Inflammatory macrophage (primary cell): ENCODE results near the gene MIB2.
"Not testable (repeated sequence)": the region's sequence is repeated elsewhere in the genome, so short reads cannot be mapped to it uniquely, and the experiment has no call there.

ENCODE experiments used
- DNase-seq, 2 donors: peaks; one replicate each; pipeline ENCODE4 v3.0.0-alpha.2; 2020 to 2022

Gene MIB2

GRCh38 chr1:1627829-1628753 is 12.8 kb downstream of the MIB2 start:
- no peak for DNase-seq

GRCh38 chr1:1628754-1629429 is 13.6 kb downstream of the MIB2 start:
- no peak for DNase-seq

- DNase-seq: no peak
These were observed 14.3 kb downstream of the MIB2 start for GRCh38 chr1:1629430-1630190.

GRCh38 chr1:1630191-1630964 is 15.1 kb downstream of the MIB2 start:
- DNase-seq: peak; percentile 54 to 59

- DNase-seq: no peak
These were observed 15.9 kb downstream of the MIB2 start for GRCh38 chr1:1630965-1631781.

- no peak for DNase-seq
These were observed 16.6 kb downstream of the MIB2 start, which contains the start of gene MMP23B for GRCh38 chr1:1631782-1632420. TSS of gene MMP23B (plus strand) at chr1:1632173. CDS start at chr1:1632219, 46 bp downstream.

- not testable (repeated sequence) for DNase-seq
These were observed 18.1 kb downstream of the MIB2 start for GRCh38 chr1:1633409-1633808.

- not testable (repeated sequence) for DNase-seq
These were observed 19.3 kb downstream of the MIB2 start for GRCh38 chr1:1634613-1635012.

GRCh38 chr1:1636621-1637478 is 21.6 kb downstream of the MIB2 start:
- not testable (repeated sequence) for DNase-seq

- not testable (repeated sequence) for DNase-seq
These were observed 22.2 kb downstream of the MIB2 start for GRCh38 chr1:1637479-1637875.

GRCh38 chr1:1638528-1638927 is 23.2 kb downstream of the MIB2 start:
- not testable (repeated sequence) for DNase-seq

GRCh38 chr1:1639368-1639767 is 24.1 kb downstream of the MIB2 start:
- not testable (repeated sequence) for DNase-seq

- DNase-seq: not testable (repeated sequence)
These were observed 24.8 kb downstream of the MIB2 start for GRCh38 chr1:1640081-1640480.

- DNase-seq: not testable (repeated sequence)
These were observed 25.6 kb downstream of the MIB2 start for GRCh38 chr1:1640711-1641461.

- not testable (repeated sequence) for DNase-seq
These were observed 31.0 kb downstream of the MIB2 start for GRCh38 chr1:1646326-1646725.

- not testable (repeated sequence) for DNase-seq
These were observed 32.4 kb downstream of the MIB2 start for GRCh38 chr1:1647567-1648241.

- not testable (repeated sequence) for DNase-seq
These were observed 33.0 kb downstream of the MIB2 start for GRCh38 chr1:1648265-1648664.
